ENCODE measurements around the gene EIF4G3. TPM values are rescaled to one million over a fixed set of nuclear protein-coding genes. Genes with fewer than 3 reads are reported as not detected.
"Not testable (repeated sequence)": the region's sequence is repeated elsewhere in the genome, so short reads cannot be mapped to it uniquely, and the experiment has no call there.

Gene EIF4G3
- total RNA-seq, 1 donor from 2014 or later: 33.9 TPM

DNA sequence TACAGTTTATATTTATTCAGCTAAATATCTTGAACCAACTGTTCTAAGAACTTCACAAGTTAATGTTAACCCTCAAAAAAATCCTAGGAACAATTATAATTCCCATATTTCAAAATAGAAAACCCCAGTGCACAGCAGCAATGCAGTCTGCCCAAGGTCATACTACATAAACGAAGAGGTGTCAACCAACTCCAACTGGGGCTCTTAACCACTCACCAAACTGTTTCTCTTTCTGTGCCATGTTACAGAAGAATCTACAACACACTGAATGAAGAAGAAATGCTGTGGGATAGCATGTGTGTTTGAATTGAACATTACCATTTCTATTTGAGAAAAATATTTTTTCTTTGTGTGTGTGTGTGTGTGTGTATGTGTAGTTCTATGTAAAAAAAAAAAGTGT is 35.7 kb downstream of the EIF4G3 start:
- Histone ChIP-seq H3K4me1 (peaks cover 14% of the 10 kb centered on the region), H3K36me3 (peaks cover 10% of the 10 kb centered on the region), H3K27ac (replicated peaks) (no peak overlapping the region), H3K9me3 (replicated peaks) (no peaks in the 10 kb centered on the region), H3K27me3 (ENCODE audit: low read depth) (no peaks in the 10 kb centered on the region), H3K4me3 (no peak overlapping the region)
- DNase-seq: no peak
- intact Hi-C loops (cut with micrococcal nuclease): no loop called here
- TF ChIP-seq, protein P1, sequence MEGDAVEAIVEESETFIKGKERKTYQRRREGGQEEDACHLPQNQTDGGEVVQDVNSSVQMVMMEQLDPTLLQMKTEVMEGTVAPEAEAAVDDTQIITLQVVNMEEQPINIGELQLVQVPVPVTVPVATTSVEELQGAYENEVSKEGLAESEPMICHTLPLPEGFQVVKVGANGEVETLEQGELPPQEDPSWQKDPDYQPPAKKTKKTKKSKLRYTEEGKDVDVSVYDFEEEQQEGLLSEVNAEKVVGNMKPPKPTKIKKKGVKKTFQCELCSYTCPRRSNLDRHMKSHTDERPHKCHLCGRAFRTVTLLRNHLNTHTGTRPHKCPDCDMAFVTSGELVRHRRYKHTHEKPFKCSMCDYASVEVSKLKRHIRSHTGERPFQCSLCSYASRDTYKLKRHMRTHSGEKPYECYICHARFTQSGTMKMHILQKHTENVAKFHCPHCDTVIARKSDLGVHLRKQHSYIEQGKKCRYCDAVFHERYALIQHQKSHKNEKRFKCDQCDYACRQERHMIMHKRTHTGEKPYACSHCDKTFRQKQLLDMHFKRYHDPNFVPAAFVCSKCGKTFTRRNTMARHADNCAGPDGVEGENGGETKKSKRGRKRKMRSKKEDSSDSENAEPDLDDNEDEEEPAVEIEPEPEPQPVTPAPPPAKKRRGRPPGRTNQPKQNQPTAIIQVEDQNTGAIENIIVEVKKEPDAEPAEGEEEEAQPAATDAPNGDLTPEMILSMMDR (IDR thresholded peaks at IDR 0.05; ENCODE audit: borderline replicate concordance): no peak

DNA sequence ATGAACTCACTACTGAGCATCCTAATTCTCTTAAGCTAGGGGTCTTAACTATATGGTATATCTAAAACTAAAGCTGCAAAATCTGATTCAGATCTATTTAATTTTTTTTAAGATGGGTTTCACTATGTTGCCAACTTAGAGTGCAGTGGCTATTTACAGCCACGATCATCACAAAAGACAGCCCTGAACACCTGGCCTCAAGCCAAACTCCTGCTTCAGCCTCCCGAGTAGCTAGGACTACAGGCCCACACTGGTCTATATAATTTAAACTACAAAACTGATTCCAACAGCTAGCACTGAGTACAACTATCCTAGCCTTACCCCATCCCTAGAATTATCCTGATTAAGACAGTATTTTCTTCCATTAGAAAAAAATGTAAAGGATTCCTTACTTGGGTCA is 37.1 kb downstream of the EIF4G3 start:
- no peaks in the 10 kb centered on the region for H3K27me3 ChIP-seq (ENCODE audit: low read depth)
- TF ChIP-seq, protein P1 (IDR thresholded peaks at IDR 0.05; ENCODE audit: borderline replicate concordance): no peak
- H3K4me3 ChIP-seq: no peak overlapping the region
- DNase-seq: peak; percentile 56
- H3K9me3 ChIP-seq (replicated peaks): no peaks in the 10 kb centered on the region
- peaks cover 16% of the 10 kb centered on the region for H3K36me3 ChIP-seq
- intact Hi-C loops (cut with micrococcal nuclease): no loop called here
- no peak overlapping the region for H3K27ac ChIP-seq (replicated peaks)
- peaks cover 14% of the 10 kb centered on the region for H3K4me1 ChIP-seq

DNA sequence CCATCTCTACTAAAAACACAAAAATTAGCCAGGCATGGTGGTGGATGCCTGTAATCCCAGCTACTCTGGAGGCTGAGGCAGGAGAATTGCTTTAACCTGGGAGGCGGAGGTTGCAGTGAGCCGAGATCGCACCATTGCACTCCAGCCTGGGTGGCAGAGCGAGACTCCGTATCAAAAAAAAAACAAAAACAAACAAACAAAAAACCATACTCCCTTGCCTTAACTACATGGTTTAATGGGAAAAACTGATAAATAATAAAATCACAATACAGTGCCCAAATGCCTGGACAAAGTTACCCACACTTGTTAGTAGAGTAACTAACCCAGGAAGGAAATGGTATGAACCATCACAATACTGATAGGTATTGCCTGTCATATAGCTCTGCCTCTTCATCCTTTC is 40.4 kb downstream of the EIF4G3 start:
- H3K4me1 ChIP-seq: peaks cover 14% of the 10 kb centered on the region
- intact Hi-C loops (cut with micrococcal nuclease); H3K9me3 ChIP-seq (replicated peaks): not testable (repeated sequence)

DNA sequence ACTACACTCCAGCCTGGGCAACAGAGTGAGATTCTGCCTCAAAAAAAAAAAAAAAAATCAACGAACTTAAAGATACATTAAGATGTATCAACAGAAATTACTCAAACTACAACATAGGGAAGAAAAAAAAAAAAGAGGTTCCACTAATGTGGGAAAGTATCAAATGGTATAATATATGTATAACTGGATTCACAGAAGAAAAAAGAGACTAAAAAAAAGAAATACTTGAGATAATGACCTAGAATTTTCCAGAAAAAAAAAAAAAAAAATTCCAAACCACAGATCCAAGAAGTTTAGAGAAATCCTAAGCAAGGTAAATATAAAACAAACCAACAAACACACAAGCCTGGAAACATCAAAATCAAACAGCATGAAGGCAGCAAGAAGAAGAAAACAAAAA is 45.5 kb downstream of the EIF4G3 start:
- Histone ChIP-seq H3K4me1 (no peaks in the 10 kb centered on the region), H3K27me3 (ENCODE audit: low read depth) (no peaks in the 10 kb centered on the region), H3K4me3 (no peak overlapping the region), H3K27ac (replicated peaks) (no peak overlapping the region), H3K36me3 (peaks cover 25% of the 10 kb centered on the region), H3K9me3 (replicated peaks) (peaks cover 6% of the 10 kb centered on the region)
- TF ChIP-seq, protein P1 (IDR thresholded peaks at IDR 0.05; ENCODE audit: borderline replicate concordance): no peak
- no peak for DNase-seq
- intact Hi-C loops (cut with micrococcal nuclease): no loop called here

More for the DNA sequence above, 40.4 kb downstream of the EIF4G3 start:
- H3K36me3 ChIP-seq: peaks cover 21% of the 10 kb centered on the region
- not testable (repeated sequence) for DNase-seq; H3K27me3 ChIP-seq (ENCODE audit: low read depth); H3K27ac ChIP-seq (replicated peaks); H3K4me3 ChIP-seq

DNA sequence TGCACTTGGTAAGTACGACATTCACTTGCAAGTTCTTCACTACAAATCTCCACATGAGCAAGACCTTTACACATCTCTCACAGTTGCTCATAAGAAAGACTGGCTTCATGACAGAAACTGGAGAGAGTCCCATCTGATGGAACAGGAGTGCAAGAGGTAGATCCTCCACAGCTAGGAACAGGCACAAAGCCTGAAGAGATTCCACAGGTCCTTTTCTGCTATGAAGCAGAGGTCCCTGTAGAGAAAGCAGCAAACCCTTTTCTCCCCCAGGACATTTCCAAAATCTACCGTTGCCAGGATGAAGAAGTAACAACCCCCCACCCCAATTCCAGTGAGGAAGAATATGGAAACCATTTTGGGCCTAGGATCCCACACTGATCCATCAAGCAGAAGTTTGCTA is 47.3 kb downstream of the EIF4G3 start:
- intact Hi-C loops (cut with micrococcal nuclease): no loop called here
- H3K4me1 ChIP-seq: no peaks in the 10 kb centered on the region
- no peak for DNase-seq
- TF ChIP-seq, protein P1 (IDR thresholded peaks at IDR 0.05; ENCODE audit: borderline replicate concordance): no peak
- peaks cover 20% of the 10 kb centered on the region for H3K36me3 ChIP-seq
- peaks cover 6% of the 10 kb centered on the region for H3K9me3 ChIP-seq (replicated peaks)
- no peaks in the 10 kb centered on the region for H3K27me3 ChIP-seq (ENCODE audit: low read depth)
- H3K4me3 ChIP-seq: no peak overlapping the region
- no peak overlapping the region for H3K27ac ChIP-seq (replicated peaks)

DNA sequence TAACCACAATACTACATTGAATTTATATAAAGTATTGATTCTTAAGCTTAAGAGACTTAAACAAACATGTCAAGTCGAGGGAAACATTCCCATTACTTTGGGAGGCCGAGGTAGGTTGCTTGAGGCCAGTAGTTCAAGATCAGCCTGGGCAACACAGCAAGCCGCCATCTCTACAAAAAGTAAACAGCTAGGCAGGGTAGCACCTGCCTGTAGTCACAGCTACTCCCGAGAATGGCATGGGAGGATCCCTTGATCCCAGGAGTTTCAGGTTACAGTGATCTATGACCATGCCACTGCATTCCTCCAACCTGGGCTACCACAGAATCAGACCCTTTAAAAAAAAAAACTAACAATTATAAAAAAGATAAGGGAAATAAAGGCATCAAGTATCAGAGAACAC is 50.4 kb downstream of the EIF4G3 start:
- TF ChIP-seq, protein P1 (IDR thresholded peaks at IDR 0.05; ENCODE audit: borderline replicate concordance): no peak
- Histone ChIP-seq H3K36me3 (peaks cover 15% of the 10 kb centered on the region), H3K4me1 (no peaks in the 10 kb centered on the region), H3K4me3 (no peak overlapping the region), H3K27me3 (ENCODE audit: low read depth) (no peaks in the 10 kb centered on the region), H3K9me3 (replicated peaks) (peaks cover 3% of the 10 kb centered on the region), H3K27ac (replicated peaks) (no peak overlapping the region)
- no peak for DNase-seq
- intact Hi-C loops (cut with micrococcal nuclease): no loop called here
